SJSA1 (cell line): ENCODE measurements around the gene CLCNKB. TPM values are rescaled to one million over a fixed set of nuclear protein-coding genes. Genes with fewer than 3 reads are reported as not detected.

Experiments used
- DNase-seq, 2 experiments: peaks; one replicate each; pipeline ENCODE4 v3.0.0-alpha.2; 2015 to 2020; ENCODE audit warnings: low spot score in 2 of 2, low read depth in 1 of 2
- H3K27ac ChIP-seq: fragments of 250-450 bp; sonication (Bioruptor Pico); 2 replicates; pipeline ENCODE4 v1.5.1; 2020; ENCODE audit warnings: mild to moderate bottlenecking, moderate library complexity
- H3K27me3 ChIP-seq: fragments of 250-450 bp; sonication (Bioruptor Pico); replicated peaks from 2 replicates; pipeline ENCODE4 v1.5.1; 2020; ENCODE audit warnings: mild to moderate bottlenecking, moderate library complexity
- H3K36me3 ChIP-seq: fragments of 250-450 bp; sonication (Bioruptor Pico); 2 replicates; pipeline ENCODE4 v1.5.1; 2020; ENCODE audit warnings: mild to moderate bottlenecking
- H3K4me1 ChIP-seq: fragments of 250-450 bp; sonication (Bioruptor Pico); replicated peaks from 2 replicates; pipeline ENCODE4 v1.6.1; 2021; ENCODE audit warnings: mild to moderate bottlenecking
- H3K4me3 ChIP-seq: fragments of 250-450 bp; sonication (Bioruptor Pico); 2 replicates; pipeline ENCODE4 v1.5.1; 2020; ENCODE audit warnings: mild to moderate bottlenecking
- H3K9me3 ChIP-seq: fragments of 250-450 bp; sonication (Bioruptor Pico); replicated peaks from 2 replicates; pipeline ENCODE4 v1.5.1; 2020; ENCODE audit warnings: mild to moderate bottlenecking
- total RNA-seq: library from RNA; depleted of rRNA; stranded (reverse); fragments of >200 nt; shearing (Covaris generic); gene quantifications from 2 replicates; pipeline ENCODE4 v1.2.3, GENCODE V29; 2014

CLCNKB gene
- total RNA-seq, 1 experiment from 2014 or later = not detected

DNA sequence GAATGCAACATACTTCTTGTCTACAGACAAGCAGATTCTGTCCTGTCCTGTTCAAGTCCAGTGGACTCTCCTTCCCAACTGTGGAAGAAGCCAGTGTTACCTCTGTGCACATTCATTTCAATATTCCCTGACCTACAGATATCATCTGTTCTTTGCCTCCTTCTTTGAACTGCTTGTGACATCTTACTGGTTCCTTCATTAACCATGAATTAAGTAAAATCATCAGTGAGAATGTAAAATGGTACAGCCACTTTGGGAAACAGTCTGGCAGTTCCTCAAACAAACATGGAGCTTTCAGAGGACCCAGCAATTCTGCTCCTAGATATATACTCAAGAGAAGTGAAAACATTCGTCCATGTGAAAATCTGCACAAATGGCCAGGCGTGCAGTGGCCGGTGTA lies 32.7 kb upstream of the CLCNKB start:
- Histone ChIP-seq H3K9me3 (no peaks in the 10 kb centered on the region), H3K27ac (no peak overlapping the region), H3K36me3 (no peaks in the 10 kb centered on the region), H3K4me1 (peaks cover 24% of the 10 kb centered on the region), H3K4me3 (no peak overlapping the region), H3K27me3 (no peaks in the 10 kb centered on the region)
- DNase-seq = no peak

DNA sequence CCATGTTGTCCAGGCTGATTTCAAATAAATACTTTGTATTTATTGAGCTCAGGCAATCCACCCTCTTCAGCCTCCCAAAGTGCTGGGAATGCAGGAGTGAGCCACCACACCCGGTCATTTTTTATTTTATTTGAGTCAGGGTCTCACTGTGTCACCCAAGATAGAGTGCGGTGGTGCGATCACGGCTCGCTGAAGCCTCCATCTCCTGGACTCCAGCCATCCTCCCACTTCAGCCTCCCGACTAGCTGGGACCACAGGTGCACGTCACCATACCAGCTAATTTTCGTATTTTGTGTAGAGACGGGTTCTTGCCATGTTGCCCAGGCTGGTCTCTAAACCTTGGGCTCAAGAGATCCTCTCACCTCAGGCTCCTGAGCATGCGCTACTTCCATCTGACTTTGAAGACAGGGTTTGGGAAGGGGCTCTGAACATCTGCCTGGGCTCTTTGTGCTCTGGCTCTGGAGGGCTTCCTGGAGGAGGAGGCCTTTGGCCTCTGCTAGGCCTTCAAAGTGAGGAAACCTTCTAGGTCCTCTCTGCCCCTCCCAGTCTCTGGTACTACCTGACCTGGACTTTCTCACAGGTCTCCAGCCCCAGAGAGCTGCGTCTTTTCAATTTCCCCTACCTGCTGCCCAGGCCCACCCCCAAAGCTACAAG lies 31.5 kb upstream of the CLCNKB start:
- Histone ChIP-seq H3K27me3 (no peaks in the 10 kb centered on the region), H3K4me3 (no peak overlapping the region), H3K27ac (no peak overlapping the region), H3K4me1 (peaks cover 24% of the 10 kb centered on the region), H3K9me3 (no peaks in the 10 kb centered on the region), H3K36me3 (no peaks in the 10 kb centered on the region)
- DNase-seq = no peak

DNA sequence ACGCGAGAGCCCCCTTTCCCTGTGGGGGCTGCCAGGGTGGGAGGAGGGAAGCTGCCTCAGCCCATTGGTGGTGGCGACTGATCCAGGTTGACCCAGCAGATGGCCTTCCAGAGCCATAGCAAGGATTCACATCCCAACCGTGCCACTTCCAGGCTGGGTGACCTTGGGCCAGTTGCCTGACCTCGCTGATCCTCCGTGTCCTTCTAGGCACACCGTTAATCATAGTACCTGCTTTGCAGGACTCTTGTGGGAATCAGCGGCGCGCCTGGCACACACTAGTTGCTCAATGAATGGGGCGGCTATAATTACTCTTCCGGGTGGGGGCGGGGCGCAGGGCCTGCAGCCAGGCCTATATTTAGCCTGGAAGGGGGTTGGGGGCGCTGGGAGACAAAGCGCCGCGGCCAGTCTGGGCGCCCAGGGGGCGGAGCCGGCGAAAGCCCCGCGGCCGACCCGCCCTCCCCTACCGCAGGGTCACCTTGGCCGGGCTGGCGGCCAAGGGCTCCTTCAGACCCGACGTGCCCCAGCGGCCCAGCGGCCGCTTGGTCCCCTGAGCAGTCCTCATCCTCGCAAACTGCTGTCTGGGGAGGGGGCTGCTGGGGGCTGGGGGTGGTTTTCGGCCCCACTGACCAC lies 30.9 kb upstream of the CLCNKB start:
- peak overlapping the region; percentile 31 for H3K4me3 ChIP-seq
- peaks cover 24% of the 10 kb centered on the region for H3K4me1 ChIP-seq
- H3K27me3 ChIP-seq = no peaks in the 10 kb centered on the region
- H3K27ac ChIP-seq = peak overlapping the region; percentile 54
- H3K36me3 ChIP-seq = no peaks in the 10 kb centered on the region
- DNase-seq = peak; percentile 52 to 72
- no peaks in the 10 kb centered on the region for H3K9me3 ChIP-seq

DNA sequence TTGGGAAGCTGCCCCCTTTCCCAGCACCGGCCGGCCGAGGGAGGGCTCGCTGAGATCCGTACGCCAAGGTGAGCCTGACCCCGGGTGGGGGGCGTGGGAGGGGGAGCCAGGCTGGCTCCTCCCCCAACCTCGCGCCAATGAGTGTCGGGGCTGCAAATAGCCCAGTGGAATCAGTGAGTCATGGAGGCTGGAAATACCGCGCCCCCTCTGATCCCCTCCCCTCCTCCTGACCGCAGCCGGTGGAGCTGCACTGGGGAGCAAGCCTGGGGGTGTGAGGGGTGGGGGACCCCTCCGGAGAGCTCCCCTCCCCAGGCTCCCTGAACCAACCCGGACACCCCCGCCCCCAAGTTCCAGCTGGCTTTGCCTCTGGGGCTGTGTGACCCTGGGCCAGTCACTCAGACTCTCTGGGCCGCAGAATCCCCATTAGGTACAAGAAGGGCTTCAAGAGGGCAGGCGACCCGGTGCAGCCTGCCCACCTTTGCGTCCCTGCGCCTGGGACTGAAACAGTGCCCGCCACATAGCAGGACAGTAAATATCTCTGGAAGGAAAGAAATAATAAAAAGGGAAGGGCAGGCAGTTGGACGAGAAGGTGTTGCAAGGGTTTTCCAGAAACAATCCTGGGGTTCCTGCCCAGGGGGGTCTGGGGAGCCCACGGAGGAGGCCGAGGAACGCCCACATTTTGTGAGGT lies 30.2 kb upstream of the CLCNKB start:
- H3K4me1 ChIP-seq = peaks cover 18% of the 10 kb centered on the region
- peak overlapping the region; percentile 31 for H3K4me3 ChIP-seq
- no peaks in the 10 kb centered on the region for H3K9me3 ChIP-seq
- no peaks in the 10 kb centered on the region for H3K27me3 ChIP-seq
- no peaks in the 10 kb centered on the region for H3K36me3 ChIP-seq
- DNase-seq = peak; percentile 45 to 75
- peak overlapping the region; percentile 54 for H3K27ac ChIP-seq

DNA sequence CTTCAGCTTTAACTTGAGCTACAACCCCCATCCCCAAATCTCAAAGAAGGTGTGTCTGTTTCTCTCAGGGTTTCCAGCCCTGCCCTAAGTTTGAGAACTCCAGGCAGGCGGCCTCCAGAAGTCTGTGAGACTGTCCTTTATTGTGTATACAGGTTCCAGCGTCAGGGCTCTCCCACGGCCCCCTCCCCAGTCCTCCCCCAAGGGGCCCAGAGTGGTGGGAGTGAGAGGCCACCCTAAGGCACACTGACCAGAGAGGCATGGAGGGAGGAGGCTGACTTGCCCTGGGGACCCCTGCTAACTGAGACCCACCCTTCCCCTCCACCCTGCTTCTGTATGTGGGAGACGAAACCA lies 29.7 kb upstream of the CLCNKB start:
- no peak overlapping the region for H3K4me3 ChIP-seq
- no peaks in the 10 kb centered on the region for H3K27me3 ChIP-seq
- no peaks in the 10 kb centered on the region for H3K9me3 ChIP-seq
- peaks cover 18% of the 10 kb centered on the region for H3K4me1 ChIP-seq
- no peaks in the 10 kb centered on the region for H3K36me3 ChIP-seq
- no peak overlapping the region for H3K27ac ChIP-seq
- no peak for DNase-seq

DNA sequence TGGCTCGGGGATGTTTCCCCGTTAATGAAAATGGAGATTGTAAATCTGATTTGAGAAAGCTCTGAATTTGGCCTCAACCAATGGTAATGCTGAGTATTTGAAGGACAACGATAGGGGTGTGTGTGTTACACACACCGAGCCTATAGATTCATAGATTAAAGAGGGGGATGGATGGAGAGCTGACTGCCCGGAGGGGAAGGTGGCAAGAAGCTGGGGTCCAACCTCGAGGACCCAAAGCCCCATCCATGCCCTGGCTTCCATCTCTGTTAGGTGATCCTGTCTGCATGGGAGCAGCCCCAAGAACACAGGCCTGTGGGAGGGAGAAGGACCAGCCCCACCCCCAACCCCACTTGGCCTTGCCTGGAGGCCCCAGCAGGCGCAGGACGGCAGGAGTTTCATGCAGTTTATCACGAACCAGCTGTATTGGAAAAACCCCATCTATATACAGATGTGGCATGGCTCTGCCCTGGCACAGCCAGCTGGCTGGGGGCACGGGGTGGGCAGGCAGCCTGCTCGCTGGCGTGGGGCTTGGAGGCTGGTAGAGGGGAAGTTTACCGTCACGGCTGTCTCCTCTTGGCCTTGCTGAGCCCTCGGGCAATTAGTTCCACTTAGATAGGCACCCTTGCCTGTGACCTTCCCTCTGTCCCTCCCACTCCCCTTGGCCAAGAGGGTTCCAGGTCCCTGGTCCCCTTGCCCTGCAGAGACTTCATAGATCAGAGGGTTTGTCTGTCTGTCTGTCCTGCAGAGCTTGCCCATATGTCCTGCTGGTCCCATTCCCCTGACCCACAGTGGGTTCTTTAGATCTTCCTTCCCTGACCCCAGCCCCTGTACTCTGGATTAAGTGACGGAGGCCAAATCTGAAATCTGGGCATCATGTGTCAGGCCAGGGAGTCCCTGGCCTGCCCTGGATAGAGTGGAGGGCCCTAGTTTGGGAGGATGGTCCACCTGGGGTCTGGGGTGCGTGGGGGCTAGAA lies 28.8 kb upstream of the CLCNKB start:
- H3K27ac ChIP-seq = no peak overlapping the region
- no peaks in the 10 kb centered on the region for H3K36me3 ChIP-seq
- no peaks in the 10 kb centered on the region for H3K27me3 ChIP-seq
- H3K4me1 ChIP-seq = peaks cover 23% of the 10 kb centered on the region
- H3K4me3 ChIP-seq = no peak overlapping the region
- DNase-seq = no peak
- no peaks in the 10 kb centered on the region for H3K9me3 ChIP-seq

DNA sequence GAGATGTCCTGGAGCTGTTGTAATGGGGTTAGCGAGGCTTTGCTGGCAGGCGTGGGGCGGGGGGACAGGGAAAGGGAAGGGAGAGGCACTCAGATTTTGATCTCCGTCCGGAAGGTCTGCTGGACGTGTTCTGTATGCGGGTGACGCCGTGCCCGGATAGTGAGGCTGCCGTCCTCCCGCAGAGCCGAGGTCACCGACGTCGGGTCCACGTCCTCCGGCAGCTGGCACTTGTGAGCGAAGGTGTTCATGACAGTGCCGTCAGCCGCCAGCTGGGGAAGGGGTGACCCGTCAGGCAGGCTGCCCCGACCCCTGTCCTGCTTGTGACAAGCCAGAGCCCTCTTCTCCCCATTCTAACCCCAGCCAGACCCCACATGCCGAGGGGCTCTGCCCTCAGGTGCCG lies 28.1 kb upstream of the CLCNKB start:
- Histone ChIP-seq H3K4me1 (peaks cover 23% of the 10 kb centered on the region), H3K36me3 (no peaks in the 10 kb centered on the region), H3K27ac (no peak overlapping the region), H3K9me3 (no peaks in the 10 kb centered on the region), H3K4me3 (no peak overlapping the region), H3K27me3 (no peaks in the 10 kb centered on the region)
- DNase-seq = no peak

DNA sequence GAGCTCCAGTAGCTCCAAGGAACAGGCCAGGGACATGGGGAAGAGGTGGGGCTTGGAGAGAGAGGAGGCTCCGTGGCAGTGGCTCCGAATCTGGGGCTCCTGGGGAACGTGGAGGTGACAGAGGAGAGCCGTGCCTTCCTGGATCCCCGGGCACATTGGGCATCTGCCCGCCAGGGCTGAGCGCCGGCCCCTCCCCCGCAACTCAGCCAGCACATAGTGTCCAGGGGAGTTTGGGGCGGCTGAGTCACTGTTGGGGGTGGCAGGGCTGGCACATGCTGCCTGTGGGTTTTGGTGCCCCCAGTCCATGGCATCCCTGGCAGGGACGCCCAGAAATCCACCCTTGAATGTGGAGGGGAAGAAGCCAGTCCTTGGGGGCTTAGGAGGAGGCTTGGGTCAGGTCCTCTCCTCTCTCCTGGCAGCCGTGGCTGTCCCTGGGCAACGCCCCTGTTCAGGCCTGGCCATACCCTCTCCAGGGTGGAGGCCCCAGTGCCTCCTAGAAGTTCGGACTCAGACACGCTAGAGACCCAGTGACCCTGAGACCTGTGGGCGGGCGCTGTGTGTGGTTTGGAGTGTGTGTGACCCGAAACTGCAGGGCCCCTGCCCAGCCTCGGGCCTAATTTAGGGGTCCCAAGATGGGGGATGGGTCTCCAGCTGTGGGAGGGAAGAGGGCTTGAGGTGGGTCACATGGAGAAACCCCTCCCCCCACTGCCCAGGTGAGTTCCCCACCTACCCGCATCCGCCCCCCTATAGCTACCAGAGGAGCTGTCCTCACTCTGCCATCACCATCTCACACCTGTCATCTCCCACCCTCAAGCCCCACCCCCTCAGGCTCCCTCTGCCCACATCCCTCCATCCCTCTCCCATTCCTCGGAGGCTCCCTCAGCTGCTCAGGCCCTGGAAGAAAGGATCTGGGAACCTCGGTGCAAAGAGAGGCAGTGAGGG lies 27.4 kb upstream of the CLCNKB start:
- no peak for DNase-seq
- no peak overlapping the region for H3K4me3 ChIP-seq
- H3K9me3 ChIP-seq = no peaks in the 10 kb centered on the region
- H3K36me3 ChIP-seq = no peaks in the 10 kb centered on the region
- no peak overlapping the region for H3K27ac ChIP-seq
- H3K4me1 ChIP-seq = peaks cover 23% of the 10 kb centered on the region
- no peaks in the 10 kb centered on the region for H3K27me3 ChIP-seq

DNA sequence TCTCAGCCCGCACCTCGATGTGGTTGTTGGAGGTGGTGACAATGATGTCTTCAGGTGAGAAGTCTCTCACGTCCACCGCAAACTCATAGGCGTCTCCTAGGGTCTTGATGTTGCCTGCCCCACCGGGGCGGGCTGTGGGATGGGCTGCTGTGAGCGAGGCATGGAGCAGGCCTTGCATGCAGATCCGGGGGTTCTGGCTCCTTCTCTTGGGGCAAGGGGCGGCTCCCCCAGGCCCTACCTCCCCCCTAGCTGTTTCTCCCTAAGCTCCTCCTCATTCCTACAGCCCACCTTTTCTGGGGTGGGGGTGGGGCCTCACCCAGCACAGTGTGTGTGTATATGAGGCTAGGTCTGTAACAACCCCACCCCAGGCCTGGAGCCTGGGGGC lies 26.5 kb upstream of the CLCNKB start:
- H3K27ac ChIP-seq = no peak overlapping the region
- no peak overlapping the region for H3K4me3 ChIP-seq

DNA sequence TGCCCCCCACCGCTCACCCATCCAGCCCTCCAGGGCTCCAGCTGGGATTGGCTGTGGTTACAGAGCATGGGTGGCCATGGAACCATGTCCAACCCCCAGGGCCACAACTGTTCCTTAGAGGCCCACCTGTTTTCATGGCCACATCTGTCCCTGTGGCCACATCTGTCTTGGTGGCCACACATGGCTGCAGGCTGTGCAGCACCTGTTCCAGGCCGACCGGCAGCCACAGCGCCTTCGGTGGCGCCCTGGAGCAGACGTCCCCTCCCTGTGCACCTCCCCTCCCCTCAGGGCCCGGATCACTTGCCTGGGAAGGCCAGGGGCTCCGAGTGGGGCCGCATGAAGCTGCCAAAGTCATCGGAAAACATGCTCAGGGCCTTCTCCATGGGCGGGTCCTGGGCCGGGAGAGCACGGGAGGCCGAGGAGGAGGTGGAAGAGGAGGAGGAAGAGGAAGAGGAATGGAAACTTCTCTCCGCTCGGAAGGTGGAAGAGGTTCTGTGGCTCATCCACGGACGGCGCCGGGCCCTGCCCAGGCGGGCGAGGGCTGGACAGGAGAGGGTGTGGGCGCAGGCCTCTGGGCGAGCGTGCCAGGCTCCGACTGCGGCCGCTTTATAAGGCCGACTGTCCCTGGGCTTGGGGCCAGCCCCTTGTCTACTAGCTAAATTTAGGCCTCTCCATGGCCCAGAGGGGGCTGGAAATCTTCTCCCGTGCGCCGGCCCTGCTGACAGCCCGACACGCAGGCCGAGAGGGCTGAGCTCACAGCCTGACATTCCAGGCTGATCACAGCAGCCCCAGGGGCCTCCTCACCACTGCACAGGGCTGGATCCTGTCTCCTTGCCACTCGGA lies 25.9 kb upstream of the CLCNKB start, which contains the start of gene HSPB7:
TSS of gene HSPB7 (minus strand) at position 583 of the 843 bp plus-strand sequence. CDS start at position 503, 80 bp downstream.
- H3K36me3 ChIP-seq = no peaks in the 10 kb centered on the region
- no peak for DNase-seq
- H3K4me3 ChIP-seq = no peak within 1 kb of the TSS
- peaks cover 17% of the 10 kb centered on the region for H3K4me1 ChIP-seq
- H3K9me3 ChIP-seq = no peaks in the 10 kb centered on the region
- H3K27me3 ChIP-seq = no peaks in the 10 kb centered on the region
- H3K27ac ChIP-seq = no peak within 1 kb of the TSS

More for the DNA sequence above, 26.5 kb upstream of the CLCNKB start:
- H3K36me3 ChIP-seq = no peaks in the 10 kb centered on the region
- DNase-seq = no peak
- no peaks in the 10 kb centered on the region for H3K27me3 ChIP-seq
- peaks cover 23% of the 10 kb centered on the region for H3K4me1 ChIP-seq
- H3K9me3 ChIP-seq = no peaks in the 10 kb centered on the region

DNA sequence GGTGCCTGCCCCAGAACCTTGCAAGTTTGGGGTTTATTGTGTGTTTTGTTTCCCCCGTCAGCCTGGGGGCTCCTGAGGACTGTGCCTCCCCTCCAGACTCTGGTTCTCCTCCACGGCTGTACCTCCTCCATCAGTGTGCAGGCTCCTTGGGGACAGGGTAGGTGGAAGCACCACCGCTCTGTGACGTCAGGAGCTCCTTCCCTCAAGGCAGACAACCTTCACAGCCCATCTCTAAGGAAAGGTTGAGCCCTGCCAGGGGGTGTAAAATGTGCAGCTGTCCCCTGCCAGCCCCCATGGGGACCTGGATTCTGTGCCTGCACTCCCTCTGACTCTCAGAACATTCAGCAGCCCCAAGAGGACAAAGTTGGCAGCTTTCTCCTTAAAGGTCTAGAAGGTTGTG lies 25.3 kb upstream of the CLCNKB start:
- Histone ChIP-seq H3K4me3 (no peak overlapping the region), H3K27me3 (no peaks in the 10 kb centered on the region), H3K9me3 (no peaks in the 10 kb centered on the region), H3K27ac (no peak overlapping the region), H3K4me1 (peaks cover 11% of the 10 kb centered on the region), H3K36me3 (no peaks in the 10 kb centered on the region)
- no peak for DNase-seq
